NCI-H526 treated with DMSO at 0.1 percent for 48 hours (cell line): ENCODE results near the gene BICRAL.
"Not testable (repeated sequence)": the region's sequence is repeated elsewhere in the genome, so short reads cannot be mapped to it uniquely, and the experiment has no call there.

ENCODE experiments used
- DNase-seq: peaks from one replicate; lab custom pipeline; 2025; lab: John Stamatoyannopoulos, UW

Gene BICRAL

DNA sequence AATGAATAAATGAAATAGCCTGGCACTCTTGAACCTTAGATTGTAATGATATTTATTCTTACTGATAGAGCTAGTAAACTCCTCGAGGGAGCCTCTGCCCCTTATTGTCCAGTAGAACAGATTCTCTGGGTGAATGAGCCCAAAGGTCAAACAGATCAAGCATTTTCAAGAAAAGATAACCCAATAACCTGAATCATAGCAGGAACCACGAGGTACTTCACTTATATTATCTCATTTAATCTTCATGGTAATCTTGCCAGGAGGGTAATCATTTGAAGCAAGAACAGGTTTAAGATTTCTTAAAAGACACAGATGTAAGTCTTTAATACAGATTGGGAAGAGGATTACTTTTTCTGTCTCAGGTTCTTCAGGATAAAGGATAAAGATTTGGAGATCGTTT, 18.9 kb upstream of the BICRAL start:
- DNase-seq = no peak

DNA sequence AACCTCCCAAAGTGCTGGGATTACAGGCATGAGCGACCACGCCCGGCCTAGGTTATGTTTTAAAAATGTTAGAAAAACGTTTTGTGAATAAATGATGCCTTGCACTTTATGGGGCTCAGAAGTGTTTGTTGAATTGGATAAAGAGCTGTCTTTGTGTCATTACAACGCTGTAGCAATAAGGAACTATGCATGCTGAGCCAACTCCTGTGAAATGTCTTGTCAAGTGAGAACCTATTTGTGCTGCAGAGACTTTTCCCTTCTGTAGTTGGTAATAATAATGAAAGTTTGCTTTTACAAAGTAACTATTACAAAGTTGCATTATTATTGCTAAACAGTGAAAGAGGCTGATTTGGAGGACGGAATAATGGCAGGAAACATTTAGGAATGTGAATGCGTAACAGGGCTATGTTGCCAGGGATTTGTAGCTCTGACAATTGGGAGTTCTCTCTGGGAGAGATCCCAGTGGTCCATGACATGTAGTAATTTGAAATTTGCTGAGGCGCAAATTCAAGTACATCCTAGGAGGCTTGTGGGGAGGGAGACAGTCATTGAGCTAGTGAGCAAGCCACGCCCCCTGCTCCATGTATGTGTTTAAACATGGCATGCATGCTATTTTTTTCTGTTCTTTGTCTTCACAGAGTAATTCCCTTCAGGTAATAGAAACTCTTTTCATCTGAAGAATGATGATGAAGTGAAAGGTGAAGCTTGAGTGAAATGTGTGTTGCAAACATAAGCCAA, 16.8 kb upstream of the BICRAL start:
- DNase-seq = no peak

DNA sequence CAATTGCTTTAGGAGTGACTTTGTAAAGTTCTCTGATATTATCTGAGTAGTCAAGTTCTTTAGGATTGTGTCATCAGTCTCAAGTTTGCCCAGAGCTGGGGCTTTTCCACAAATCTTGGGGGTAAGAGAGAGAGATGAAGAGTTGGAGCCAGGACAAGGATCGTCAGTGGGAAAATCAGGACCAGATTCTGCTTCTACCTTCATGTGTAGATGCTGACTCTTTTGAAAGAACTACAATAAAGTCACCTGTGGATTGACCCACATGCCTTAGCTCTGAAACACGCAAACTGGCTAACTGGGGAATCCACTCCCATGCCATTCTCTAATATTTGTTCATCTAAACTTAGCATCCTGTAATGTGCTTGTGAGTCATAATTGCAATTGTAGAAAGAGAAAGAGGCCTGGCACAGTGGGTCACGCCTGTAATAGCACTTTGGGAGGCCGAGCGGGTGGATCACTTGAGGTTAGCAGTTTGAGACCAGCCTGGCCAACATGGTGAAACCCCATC, 15.6 kb upstream of the BICRAL start:
- DNase-seq = no peak

DNA sequence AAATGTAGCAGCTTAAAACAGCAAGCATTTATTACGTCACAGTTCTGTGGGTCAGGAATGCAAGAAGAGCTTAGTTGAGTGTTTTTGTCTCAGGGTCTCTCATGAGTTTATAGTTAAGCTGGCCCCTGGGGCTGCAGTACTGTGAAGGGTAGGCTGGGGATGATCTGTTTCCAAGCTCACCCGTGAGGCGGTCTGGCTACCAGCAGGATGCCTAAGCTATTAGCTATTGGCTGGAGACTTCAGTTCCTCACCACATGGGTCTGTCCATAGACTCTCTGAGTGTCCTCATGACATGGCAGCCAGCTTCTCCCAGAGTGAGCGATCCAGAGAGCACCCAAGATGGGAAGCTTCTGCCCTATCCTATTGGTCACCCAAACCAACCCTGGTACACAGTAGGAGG, 12.8 kb upstream of the BICRAL start:
- DNase-seq = no peak

DNA sequence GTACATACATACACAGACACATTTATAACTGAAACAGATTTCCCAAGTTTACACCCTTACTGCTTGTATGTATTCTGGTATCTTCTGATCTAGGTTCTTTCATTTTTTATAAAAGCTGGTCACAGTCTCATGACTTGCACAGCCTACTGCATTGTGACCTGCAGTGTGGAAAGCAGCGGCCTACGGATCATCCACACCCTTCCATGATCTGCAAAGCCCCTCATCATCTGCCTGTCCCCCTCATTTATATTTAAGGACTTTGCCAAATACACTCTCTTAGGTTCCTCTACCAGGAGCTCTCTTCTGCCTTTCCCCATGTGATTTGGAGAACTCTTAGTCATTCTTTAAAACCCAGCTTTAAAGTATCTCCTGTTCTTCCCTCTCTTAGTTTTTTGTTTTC, 12.0 kb upstream of the BICRAL start:
- DNase-seq = no peak

DNA sequence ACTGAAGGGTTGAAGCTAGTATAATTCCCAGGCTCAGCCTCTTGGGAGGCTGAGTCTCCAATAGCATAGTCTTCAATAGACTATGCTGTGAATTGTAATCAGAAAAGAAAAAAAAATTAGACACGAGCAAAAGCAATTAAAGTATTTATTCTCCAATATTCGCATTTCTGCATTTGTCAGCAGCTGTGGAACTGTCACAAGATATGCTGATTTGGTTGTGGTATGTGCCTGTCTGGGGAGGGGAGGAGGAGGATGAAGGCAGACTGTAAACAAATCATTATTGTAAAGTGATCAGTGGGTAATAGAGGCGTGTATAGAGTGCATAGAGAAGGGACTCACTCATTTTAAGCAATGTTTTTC, 10.1 kb upstream of the BICRAL start:
- no peak for DNase-seq

DNA sequence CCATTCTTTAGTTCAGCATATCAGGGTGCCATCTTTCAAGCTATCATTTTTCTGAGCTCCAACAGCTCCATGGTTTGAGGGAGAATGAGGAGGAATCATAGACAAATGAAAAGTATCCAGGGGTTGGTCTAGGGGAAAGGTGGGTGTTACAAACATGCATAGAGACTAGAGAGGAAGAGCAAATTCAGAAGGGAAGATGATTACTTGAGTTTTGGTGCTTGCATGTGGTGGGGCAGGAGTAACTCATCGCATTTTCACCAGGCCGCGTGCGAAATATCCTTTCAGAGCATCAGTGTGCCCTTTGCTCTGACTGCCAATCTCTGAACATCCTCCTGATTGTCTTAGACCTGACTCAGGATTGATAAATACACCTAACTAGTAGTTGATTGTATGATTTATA, 7.7 kb upstream of the BICRAL start:
- DNase-seq = no peak

DNA sequence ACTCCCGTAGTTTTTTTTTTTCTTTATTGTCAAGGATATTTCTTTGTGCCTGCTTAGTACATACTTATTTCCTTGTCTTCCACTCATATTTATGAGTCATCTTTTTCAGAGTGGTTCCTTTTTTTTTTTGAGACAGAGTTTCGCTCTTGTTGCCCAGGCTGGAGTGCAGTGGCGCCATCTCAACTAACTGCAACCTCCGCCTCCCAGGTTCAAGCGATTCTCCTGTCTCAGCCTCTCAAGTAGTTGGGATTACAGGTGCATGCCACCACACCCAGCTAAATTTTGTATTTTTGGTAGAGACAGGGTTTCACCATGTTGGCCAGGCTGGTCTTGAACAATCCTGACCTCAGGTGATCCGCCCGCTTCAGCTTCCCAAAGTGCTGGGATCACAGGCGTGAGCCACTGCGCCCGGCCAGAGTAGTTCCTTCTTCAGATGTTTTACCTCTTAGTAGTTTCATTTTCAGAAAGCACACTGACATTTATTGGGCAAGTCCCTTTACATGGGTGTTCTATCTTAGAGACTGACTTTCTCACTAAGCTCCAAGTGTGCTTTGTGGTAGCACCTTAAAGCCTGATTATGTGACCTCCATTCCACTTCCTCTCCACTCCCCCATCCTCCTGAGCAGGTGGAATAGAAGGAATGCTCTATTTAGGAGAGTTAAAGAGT, 6.9 kb upstream of the BICRAL start:
- not testable (repeated sequence) for DNase-seq

DNA sequence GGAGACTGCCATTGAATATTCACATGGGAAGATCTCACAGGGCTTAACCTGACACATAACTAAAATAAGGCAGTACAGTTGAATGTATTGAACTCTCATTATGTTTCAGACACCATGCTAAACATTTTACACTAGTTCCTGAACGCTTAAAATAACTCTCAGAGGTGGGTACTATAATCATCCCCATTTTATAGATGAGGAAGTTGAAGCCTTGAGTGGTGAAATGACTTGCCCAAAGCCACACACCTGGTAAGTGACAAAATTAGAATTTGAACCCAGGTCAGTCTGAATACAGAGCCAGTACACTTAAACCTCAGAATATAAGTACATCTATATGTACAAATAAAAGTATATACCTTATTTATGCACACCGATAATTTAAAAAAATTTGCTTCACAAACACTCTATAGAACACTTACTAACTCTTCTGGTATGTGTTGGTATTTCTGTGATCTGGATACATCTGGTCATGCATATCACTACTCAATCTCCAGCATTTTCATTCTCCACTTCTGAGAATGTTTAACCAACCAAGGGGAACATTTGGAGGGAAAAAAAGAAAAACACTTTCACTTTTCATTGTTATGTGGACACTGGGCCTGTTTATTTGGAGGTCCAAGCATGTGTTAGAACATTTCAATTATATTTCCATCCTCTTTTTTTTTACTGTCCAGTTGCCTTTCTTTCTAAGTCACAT, 4.6 kb upstream of the BICRAL start:
- no peak for DNase-seq

DNA sequence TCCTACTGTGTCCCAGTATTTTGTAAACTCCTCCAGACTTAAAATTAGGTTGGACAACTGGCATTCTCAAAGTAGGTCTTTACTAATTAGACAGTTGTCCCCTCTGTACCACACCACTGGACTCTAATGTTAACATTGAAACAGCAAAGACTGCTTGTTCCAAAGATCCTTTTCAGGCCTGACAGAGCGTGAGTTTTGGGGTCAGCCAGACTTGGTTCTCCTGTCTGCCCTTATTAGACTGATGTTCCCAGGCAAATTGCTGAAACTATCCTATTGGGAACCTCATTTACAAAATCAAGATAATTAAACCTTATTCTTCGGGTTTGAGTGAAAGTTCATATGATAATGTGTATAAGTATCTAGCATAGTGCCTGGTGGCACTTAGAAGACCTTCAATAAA, 3.7 kb upstream of the BICRAL start:
- DNase-seq = no peak

DNA sequence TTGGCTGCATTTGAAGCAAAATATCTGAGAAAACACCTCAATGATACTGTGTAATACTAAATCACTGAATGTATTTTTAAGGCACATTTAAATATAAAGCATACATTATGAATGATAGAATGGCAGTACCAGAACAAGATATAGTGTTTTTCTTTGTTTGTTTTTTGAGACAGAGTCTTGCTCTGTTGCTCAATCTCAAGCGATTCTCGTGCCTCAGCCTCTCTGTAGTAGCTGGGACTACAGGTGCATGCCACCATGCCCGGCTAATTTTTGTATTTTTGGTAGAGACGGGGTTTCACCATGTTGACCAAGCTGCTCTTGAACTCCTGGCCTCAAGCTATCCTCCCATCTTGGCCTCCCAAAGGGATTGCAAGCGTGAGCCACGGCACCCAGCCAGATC, 2.3 kb upstream of the BICRAL start:
- DNase-seq = no peak

DNA sequence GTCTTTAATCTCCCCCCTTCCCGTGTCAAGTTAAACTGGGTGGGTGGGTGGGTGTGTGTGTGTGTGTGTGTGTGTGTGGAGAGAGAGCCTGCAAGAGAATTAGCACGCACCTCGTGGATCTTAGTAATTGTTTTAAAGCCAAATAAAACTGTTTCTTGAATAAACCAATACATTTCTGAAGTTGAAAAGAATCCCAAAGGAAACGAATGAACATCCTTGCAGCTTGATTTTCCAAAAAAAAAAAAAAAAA, 381 bp upstream of the BICRAL start:
- no peak for DNase-seq

DNA sequence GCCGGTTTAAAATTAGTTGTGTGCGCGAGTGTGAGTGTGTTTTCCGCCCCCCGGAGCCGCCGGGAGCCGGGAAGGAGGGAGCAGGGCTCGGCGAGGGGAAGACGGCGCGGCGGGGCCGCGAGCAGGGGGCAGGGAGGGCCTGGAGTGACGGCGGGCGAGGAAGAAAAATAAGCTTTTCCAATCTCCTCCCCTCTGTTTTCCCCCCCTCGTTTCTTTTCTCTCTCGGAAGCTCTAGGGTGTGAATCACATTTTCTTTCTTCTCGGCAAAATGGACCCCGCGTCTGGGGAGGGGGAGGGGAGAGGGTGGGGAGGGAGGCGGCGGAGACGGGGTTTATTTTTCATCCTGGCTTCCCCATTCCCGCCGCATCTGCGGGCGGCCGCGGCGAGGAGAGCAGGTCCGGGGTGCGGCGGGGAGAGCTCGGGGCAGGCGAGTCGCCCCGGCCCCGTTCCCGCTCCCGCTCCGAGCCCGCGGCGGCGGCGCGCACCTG, 881 bp downstream of the BICRAL start:
- peak; percentile 48 for DNase-seq

DNA sequence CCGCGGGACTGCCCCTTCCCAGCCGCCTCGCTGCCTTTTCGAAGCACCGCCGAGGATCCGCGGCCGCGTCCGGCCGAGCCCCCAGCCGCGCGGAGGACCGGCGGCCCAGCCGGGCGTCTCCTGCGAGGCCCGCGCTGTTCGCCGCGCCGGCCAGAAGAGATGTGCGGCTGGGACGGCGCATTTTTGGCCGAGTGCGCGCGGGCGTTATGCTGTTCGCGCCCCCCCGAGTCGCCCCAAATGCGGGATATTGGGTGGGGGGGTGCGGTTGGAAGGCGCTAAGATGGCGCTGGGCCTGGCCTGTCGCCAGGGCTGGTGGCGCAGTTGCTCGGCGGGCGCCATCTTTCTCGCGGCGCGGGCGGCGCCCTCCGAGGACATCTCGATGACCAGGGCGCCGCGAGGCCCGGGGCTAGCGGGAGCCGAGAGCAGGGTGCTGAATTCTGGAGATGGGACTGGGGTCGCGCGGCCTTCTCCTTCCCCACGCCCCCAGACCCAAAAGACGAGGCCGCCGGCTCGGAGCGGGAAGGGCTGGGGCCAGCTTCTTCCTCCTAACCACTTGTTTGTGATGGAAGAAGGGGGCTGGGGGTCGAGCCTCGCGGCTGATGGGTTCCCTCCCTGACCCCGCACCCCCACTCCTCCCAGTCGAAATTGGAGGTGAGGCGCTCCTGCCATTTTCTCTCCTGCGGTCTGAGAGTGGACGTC, 1.5 kb downstream of the BICRAL start:
- no peak for DNase-seq

DNA sequence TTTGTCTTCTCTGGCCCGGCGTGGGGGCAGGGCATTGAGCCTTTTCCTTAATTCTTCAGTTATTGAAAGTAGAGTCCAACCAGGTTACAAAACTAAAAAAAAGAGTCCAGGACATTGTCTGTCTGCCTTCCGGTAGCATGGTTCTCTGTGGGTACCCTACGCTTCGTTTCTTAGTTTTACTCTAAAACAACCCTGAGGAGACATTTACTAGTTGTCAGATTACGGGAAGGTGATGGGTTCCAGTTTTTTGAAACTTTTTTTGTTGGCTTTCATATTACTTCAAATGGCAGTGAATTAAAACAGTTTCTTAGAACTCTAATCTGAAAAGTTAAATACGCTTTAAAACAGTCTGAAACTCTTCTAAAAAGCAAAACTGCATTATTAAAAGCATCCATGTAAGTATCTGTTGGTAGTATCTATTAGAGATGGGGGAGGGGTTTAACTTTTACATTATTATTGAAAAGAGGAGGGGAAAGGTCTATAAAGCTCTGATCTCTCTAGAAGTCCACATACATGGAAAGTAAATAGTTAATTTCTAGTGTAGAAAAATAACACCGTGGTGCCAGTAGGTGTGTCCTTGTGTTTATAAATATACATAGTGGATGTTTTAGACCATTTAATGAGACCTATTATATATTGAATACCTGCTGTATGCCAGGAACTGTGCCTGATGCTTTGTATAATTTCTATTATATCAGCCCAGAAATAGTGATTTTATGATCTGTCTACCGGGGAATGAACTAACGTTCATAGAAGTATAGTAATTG, 2.2 kb downstream of the BICRAL start:
- DNase-seq = peak; percentile 25

DNA sequence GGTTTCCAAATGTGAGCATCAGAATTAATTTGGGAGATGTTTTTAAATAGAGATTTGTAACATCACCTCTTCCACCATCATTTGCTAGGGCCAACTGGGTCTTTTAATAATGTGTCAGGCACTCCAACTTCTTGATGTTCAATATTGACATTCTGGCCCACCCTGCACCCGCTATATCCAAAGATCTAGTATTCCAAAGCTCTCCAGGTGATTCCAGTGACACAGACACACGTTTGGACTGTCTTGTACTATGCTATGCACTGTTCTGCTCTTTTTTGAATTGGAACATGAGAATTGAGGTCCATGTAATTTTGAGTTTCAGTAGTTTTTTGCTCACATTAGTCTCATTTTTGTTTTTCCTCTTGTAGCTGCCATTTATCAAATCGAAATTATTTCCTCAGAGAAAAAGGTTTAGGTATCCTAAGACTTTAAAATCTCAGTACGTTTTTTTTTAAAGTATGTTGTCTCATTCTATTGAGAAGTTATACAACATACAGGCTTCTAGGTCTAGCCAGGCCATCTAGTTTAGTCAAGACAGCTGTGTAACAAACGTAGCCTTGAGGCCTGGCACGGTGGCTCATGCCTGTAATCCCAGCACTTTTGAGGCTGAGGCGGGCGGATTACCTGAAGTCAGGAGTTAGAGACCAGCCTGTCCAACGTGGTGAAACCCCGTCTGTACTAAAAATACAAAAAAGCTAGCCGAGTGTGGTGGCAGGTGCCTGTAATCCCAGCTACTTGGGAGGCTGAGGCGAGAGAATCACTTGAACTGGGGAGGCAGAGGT, 3.1 kb downstream of the BICRAL start:
- DNase-seq = no peak

DNA sequence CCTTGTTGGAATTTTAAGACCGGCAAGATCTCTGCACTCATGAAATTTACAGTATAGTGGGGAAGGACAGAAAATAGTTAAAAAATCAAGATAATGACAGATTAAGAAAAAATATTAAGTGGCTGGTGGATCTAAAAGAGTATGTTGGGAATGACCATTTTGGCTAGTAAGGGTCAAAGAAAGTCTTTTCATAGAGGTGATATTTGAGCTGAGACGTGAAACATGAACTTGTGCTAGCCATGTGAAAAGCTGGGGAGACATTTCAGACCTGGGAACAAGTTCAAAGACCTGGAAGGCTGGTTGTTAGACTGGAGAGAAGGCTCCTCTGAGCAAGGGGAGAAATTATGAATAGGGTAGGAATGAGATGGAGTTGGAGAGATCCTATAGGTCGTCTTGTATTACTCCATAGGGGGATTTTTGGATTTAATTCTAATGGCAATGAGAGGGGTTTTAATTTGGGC, 4.7 kb downstream of the BICRAL start:
- no peak for DNase-seq

DNA sequence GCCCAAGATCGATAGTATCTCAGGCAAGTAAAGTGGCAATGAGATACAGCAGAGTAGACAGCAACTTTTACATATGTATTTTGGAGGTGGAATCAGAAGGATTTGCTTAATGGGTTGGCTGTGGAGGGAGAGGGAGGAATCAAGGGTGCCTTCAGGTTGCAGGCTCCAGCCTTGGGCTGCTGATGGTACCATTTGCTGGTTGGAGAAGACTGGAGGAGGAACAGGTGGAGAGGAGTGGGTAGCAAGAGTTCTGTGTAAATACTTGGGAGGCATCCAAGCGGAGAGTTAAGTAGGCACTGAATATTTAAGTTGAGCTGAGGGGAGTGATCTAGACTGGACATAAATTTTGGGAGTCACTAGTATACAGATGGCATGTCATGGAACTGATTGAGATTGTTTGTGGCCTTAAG, 5.2 kb downstream of the BICRAL start:
- DNase-seq = no peak

DNA sequence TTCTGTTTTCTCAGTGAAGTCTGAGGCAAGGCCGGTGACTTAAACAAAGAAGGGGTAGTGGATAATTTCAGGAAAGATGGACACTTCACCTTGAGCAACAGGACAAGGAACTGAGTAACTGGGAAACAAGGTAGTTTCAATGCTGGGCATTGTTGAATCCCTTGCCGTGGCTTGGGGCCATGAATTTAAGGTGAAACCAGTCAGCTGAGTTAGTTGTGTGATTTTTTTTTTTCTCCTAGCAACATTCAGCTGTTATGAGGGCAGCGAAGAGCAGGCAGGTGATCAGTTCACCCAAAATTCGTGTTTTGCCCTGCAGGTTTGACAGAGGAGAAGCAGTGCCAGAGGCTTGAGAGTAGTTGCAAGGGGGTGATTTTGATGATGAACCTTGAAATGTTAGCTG, 6.8 kb downstream of the BICRAL start:
- DNase-seq = no peak

DNA sequence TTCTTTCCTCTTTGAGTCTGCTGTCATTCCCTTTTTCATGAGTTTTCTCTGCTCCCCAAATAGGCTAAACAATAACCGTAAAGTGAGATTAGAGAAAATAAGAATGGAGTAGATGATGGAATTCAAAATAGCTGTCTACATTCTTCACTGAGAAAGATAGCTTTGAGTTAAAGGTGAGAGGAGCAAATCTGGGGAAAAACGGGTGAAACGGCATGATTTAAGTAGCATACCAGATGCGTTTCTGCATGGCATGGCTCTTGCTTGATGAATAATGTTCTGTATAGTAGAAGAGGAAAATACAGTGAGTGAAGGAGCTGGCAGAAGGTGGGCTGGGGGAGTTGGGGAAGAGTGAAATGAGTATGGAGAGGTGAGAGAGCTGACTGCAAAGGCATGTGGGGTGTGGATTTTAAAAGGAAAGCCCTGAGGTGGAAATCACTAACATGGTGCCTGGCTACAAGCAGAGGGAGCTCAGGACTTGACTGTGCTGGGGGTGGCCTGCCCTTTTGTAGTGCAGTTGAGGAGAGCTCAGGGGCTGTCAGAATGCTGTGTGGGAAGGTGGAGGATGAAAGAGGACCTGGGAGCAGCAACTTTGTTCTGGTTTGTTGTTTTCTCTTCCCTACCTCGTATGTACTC, 8.8 kb downstream of the BICRAL start:
- DNase-seq = no peak
